Pulmonary artery endothelial cell (primary cell): ENCODE data around the gene DLEC1. TPM values are rescaled to one million over a fixed set of nuclear protein-coding genes. Genes with fewer than 3 reads are reported as not detected.
"Not testable (repeated sequence)": the region's sequence is repeated elsewhere in the genome, so short reads cannot be mapped to it uniquely, and the experiment has no call there.

ENCODE experiments used
- DNase-seq: peaks from one replicate; pipeline ENCODE4 v3.0.0-alpha.2; 2011; ENCODE audit warnings: low read depth, low spot score
- total RNA-seq: library from RNA; depleted of rRNA; stranded (reverse); fragments of >200 nt; gene quantifications from 2 replicates; pipeline ENCODE4 v1.2.3, GENCODE V29; 2014

The DLEC1 gene
- total RNA-seq, 1 donor from 2014 or later = not detected

- DNase-seq = no peak
These were observed 81.0 kb downstream of the DLEC1 start for GRCh38 chr3:38119821-38120692.

GRCh38 chr3:38120693-38121450 lies 81.9 kb downstream of the DLEC1 start:
- DNase-seq = no peak

DNA sequence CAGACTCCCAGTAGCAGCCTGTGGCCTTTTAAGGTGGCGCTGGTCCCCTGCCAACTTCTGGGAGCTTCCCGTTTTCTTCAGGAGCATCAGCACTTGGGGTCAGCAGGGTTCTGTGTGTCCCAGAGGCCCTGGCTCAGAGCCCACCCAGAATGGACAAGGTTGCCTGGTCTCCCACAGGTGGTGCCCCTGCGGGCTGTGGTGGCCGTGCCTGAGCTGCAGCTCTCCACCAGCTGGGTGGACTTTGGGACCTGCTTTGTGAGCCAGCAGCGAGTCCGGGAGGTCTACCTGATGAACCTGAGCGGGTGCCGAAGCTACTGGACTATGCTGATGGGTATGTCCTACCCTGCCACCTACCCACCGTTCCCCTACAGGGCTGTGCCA lies 82.4 kb downstream of the DLEC1 start:
- DNase-seq = no peak

- DNase-seq = no peak
These were observed 82.9 kb downstream of the DLEC1 start for GRCh38 chr3:38121832-38122461.

DNA sequence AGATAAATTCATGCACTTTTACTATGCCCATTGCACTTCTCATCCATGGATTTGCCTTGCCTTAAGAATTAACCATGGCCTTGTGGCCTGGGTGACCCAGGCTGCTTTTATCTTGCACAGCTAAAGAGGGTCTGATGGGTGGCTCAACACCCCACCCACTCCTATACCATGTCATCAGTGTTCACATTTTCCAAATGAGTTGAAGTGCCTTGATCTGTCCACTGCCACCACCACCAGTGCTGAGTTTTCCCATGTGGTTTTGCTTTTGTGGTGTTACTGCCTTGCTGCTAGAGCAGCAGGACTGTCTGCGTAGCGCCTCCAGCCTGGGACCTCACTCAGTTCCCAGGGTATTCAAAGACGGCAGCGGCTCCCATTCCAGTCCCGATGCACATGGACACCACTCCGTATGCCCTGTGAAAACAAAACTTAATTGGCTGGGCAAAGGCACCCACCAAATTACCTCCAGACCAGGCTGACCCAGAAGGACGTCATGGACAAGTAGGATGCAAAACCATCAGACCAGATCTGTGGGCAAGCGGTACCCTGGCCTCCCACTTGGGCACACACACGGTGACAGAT lies 83.8 kb downstream of the DLEC1 start:
- no peak for DNase-seq

GRCh38 chr3:38124324-38125122 lies 85.5 kb downstream of the DLEC1 start:
- no peak for DNase-seq

GRCh38 chr3:38125305-38126120 lies 86.5 kb downstream of the DLEC1 start:
- DNase-seq = no peak

DNA sequence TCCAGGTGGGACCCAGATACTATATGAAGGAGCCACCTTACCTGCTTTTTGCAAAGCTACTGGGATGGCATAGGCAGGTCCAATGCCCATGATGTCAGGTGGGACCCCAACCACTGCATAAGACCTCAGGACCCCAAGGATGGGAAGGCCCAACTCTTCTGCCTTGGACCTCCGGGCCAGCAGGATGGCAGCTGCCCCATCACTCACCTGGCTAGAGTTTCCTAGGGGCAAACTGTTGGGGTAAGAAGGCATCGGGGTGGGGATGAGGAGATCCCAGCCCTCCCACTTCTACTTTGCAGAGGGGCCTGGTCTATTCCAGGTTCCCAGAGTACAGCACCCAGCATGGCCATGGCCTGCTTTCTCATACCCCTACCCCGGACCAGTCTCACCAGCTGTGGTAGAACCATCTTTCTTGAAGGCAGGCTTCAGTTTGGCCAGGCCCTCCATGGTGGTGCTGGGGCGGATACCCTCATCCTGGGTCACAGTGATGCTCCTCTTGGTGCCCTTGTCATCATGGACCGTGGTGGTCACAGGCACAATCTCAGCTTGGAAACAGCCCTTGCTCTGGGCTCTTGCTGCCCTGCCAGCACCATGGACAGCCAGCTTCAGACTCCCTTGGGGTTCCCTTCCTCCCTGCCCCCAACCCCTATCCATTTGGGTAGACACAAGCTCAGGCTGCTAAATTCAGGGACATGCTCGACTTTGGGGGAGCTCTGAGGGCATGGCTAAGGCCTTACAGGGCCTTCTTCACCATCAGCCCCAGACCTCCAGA lies 87.3 kb downstream of the DLEC1 start:
- DNase-seq = no peak

- DNase-seq = no peak
These were observed 88.7 kb downstream of the DLEC1 start for GRCh38 chr3:38127611-38128302.

DNA sequence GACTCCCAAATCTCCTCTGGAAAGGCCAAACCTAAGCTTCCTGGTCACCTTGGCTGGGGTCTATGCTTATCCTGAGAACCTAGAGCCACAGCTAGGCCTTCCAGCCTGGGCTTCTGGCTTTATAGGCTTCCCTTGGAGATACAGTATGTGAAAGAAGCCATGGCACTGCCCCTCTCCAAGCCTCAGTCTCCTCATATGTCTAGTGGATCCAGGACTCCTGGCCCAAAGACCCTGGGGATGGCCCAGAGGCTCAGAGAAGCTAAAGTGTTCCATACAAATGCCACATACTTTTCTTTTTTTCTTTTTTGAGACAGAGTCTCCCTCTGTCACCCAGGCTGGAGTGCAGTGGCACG lies 89.3 kb downstream of the DLEC1 start:
- DNase-seq = no peak

GRCh38 chr3:38129058-38129457 lies 90.0 kb downstream of the DLEC1 start:
- no peak for DNase-seq

GRCh38 chr3:38130631-38131065 lies 91.6 kb downstream of the DLEC1 start:
- no peak for DNase-seq

- DNase-seq = no peak
These were observed 92.8 kb downstream of the DLEC1 start for GRCh38 chr3:38131621-38132369.

DNA sequence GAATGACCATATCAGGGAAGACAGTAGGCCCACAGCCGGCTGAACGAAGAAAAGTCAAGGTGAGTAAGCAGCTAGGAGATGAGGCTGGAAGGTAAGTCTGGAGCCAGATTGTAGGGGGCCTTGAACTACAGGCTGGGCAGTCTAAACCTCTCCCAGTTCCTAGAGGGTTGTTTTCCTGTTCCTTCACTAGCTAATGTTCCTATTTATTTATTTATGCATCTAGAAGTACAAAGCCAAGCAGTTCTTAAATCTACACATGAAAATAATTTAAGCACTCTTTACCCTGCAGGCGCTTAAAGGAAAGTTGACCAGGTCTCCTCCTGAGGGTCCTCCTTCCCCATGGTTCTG lies 94.2 kb downstream of the DLEC1 start:
- no peak for DNase-seq

DNA sequence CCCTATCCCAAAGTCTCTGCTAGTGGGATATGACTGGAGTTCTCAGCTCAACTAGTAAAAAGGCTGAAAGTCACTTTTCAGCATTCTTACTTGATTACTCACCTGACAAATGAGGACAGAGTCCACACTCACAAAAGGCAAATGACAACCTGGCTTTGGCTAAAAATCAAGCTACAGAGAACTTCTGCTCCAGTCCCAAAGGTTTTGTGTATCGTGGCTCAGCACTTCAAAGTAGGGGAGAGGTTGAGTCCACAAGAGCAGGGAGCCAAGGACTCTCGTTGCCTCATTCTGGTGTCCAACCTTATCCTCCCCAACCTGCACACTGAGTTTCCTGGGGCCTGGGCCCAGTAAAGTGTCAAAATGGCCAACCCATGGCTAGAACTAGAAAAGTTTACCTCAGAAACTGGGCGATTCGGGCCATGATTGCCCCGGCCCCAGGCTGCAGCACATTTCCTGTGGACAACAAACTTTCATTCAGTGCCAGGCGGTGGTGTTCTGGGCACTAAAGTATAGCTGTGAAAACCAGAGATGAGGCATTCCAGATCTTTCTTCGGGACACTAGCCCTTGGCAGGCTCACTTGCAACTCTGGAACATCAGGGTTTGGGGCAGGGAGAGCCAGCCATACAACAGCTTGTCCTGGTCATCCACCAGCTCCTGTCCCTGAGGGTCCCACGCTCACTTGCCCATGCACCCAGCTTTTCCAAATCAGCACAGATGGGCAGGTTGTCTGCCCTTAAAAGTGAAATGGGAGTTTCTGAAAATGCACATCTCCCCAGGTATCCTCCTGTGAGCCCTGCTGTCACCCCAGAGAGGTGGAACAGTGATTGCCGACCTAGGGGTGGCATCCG lies 94.8 kb downstream of the DLEC1 start:
- DNase-seq = no peak

- DNase-seq = not testable (repeated sequence)
These were observed 95.6 kb downstream of the DLEC1 start for GRCh38 chr3:38134517-38135143.
